Measurements from ENCODE around the gene GPX7.

DNA sequence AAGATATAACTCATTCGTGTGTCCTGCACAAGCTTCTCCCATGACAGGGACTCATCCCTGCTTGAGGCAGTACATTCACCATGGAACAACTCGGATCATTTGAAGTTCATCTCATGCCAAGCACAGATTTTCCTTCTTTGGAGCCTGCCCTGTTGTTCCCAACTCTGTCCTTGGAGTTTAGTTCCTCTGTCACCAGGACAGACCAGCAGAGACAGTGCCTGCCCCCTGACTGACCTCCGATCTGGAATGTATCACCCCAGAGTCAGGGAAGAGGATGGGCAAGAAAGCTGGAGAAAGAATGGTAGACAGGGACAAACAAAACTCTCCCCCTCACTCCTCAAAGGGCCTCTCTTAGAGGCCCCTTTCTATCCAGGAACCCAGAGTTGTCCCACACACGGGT, 35.8 kb downstream of the GPX7 start:
- TF ChIP-seq, protein P1, sequence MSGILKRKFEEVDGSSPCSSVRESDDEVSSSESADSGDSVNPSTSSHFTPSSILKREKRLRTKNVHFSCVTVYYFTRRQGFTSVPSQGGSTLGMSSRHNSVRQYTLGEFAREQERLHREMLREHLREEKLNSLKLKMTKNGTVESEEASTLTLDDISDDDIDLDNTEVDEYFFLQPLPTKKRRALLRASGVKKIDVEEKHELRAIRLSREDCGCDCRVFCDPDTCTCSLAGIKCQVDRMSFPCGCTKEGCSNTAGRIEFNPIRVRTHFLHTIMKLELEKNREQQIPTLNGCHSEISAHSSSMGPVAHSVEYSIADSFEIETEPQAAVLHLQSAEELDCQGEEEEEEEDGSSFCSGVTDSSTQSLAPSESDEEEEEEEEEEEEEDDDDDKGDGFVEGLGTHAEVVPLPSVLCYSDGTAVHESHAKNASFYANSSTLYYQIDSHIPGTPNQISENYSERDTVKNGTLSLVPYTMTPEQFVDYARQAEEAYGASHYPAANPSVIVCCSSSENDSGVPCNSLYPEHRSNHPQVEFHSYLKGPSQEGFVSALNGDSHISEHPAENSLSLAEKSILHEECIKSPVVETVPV (CRISPR knock-in tag; IDR thresholded peaks at IDR 0.05), result no peak
- TF ChIP-seq ZC3H10 (CRISPR knock-in tag; IDR thresholded peaks at IDR 0.05) (no peak), RARB (CRISPR knock-in tag; IDR thresholded peaks at IDR 0.05) (no peak), ZNF70 (CRISPR knock-in tag; IDR thresholded peaks at IDR 0.05) (no peak), ESRRG (CRISPR knock-in tag; IDR thresholded peaks at IDR 0.05) (no peak)
- TF ChIP-seq, protein P2, sequence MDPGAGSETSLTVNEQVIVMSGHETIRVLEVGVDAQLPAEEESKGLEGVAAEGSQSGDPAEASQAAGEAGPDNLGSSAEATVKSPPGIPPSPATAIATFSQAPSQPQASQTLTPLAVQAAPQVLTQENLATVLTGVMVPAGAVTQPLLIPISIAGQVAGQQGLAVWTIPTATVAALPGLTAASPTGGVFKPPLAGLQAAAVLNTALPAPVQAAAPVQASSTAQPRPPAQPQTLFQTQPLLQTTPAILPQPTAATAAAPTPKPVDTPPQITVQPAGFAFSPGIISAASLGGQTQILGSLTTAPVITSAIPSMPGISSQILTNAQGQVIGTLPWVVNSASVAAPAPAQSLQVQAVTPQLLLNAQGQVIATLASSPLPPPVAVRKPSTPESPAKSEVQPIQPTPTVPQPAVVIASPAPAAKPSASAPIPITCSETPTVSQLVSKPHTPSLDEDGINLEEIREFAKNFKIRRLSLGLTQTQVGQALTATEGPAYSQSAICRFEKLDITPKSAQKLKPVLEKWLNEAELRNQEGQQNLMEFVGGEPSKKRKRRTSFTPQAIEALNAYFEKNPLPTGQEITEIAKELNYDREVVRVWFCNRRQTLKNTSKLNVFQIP (CRISPR knock-in tag; IDR thresholded peaks at IDR 0.05; ENCODE audit: borderline replicate concordance, low read depth), result no peak
